B cell (primary cell): ENCODE results near the gene SKAP1. TPM values are rescaled to one million over a fixed set of nuclear protein-coding genes. Genes with fewer than 3 reads are reported as not detected.

ENCODE experiments used
- ATAC-seq: fragments of 200-7000 bp; cut with Tn5 transposase; one replicate; pipeline ENCODE4 v1.10.0; 2021; ENCODE audit warnings: low read depth, mild to moderate bottlenecking, moderate number of reproducible peaks, moderate library complexity
- CTCF ChIA-PET: fragments of 350-600 bp; sonication (Branson Sonifier 250); formaldehyde crosslinking; loops from one replicate; lab custom pipeline; 2021; ENCODE audit warnings: antibody characterized with exemption, inconsistent platforms; lab: Charles Lee
- POLR2A ChIA-PET: fragments of 350-600 bp; sonication (Branson Sonifier 250); formaldehyde crosslinking; loops from one replicate; lab custom pipeline; 2021; ENCODE audit warnings: antibody characterized with exemption; lab: Charles Lee
- DNase-seq: peaks from one replicate; pipeline ENCODE4 v3.0.0; 2013
- H2AFZ ChIP-seq: 2 replicates; pipeline ENCODE4 v1.6.1; 2012; ENCODE audit warnings: mild to moderate bottlenecking, low read depth, low read length; ENCODE audit not compliant: insufficient read depth, poor library complexity, severe bottlenecking
- H3K27ac ChIP-seq, 2 donors: 1 replicate in 1 of 2; 2 replicates in 1 of 2; pipeline ENCODE4 v1.5.1; 2012 to 2013; ENCODE audit warnings: low read length in 2 of 2, mild to moderate bottlenecking in 2 of 2, moderate library complexity in 1 of 2
- H3K27me3 ChIP-seq, 4 experiments: fragments of 200-600 bp in 1 of 4; sonication (generic) in 1 of 4; replicated peaks in 1 of 4; 1 replicate in 2 of 4; 2 replicates in 2 of 4; pipeline versions ENCODE4 v1.6.1 to v1.7.0; 2013 to 2016; ENCODE audit warnings: low read length in 3 of 4, mild to moderate bottlenecking in 2 of 4, mixed read lengths in 1 of 4, moderate library complexity in 1 of 4; ENCODE audit not compliant: insufficient read depth in 4 of 4, control insufficient read depth in 3 of 4; ENCODE audit errors: control extremely low read depth in 1 of 4
- H3K36me3 ChIP-seq, 2 experiments: replicated peaks in 1 of 2; 1 replicate in 1 of 2; 2 replicates in 1 of 2; pipeline versions ENCODE4 v1.6.1 to v1.7.1; 2013; ENCODE audit warnings: low read length in 1 of 2; ENCODE audit not compliant: insufficient read depth in 2 of 2, control insufficient read depth in 1 of 2; ENCODE audit errors: control extremely low read depth in 1 of 2, extremely low read depth in 1 of 2
- H3K4me1 ChIP-seq, 2 donors: fragments of 200-600 bp in 1 of 2; sonication (generic) in 1 of 2; 1 replicate in 1 of 2; 2 replicates in 1 of 2; pipeline versions ENCODE4 v1.5.1 to v1.6.1; 2013 to 2017; ENCODE audit warnings: low read length in 2 of 2; ENCODE audit not compliant: control insufficient read depth in 2 of 2, insufficient read depth in 2 of 2
- H3K4me2 ChIP-seq: replicated peaks from 2 replicates; pipeline ENCODE3; 2012; ENCODE audit warnings: mild to moderate bottlenecking, low read depth, low read length; ENCODE audit not compliant: poor library complexity, severe bottlenecking
- H3K4me3 ChIP-seq, 5 experiments: fragments of 200-600 bp in 1 of 5; sonication (generic) in 1 of 5; 1 replicate in 3 of 5; 2 replicates in 2 of 5; pipeline versions ENCODE4 v1.5.1 to v1.7.0; 2011 to 2016; ENCODE audit warnings: low read length in 4 of 5, mild to moderate bottlenecking in 4 of 5, low read depth in 2 of 5, control low read depth in 1 of 5, moderate library complexity in 1 of 5; ENCODE audit not compliant: insufficient read depth in 1 of 5; ENCODE audit errors: control extremely low read depth in 1 of 5, extremely low read depth in 1 of 5
- H3K79me2 ChIP-seq: fragments of 200-600 bp; sonication (generic); one replicate; pipeline ENCODE4 v1.6.0; 2016; ENCODE audit warnings: low read length; ENCODE audit not compliant: control insufficient read depth, insufficient read depth
- H3K9ac ChIP-seq: fragments of 200-600 bp; sonication (generic); 2 replicates; pipeline ENCODE4 v1.6.1; 2017; ENCODE audit warnings: mild to moderate bottlenecking, low read length, moderate library complexity
- H3K9me3 ChIP-seq, 3 donors: one replicate each; pipeline versions ENCODE4 v1.6.1 to v1.7.1; 2013; ENCODE audit warnings: low read length in 2 of 3; ENCODE audit not compliant: control insufficient read depth in 2 of 3, insufficient read depth in 1 of 3; ENCODE audit errors: control extremely low read depth in 1 of 3
- H4K20me1 ChIP-seq: 2 replicates; pipeline ENCODE4 v1.6.0; 2012; ENCODE audit warnings: mild to moderate bottlenecking, low read length; ENCODE audit not compliant: insufficient read depth, control insufficient read depth, poor library complexity, severe bottlenecking
- H3K27ac Mint-ChIP-seq: one replicate; pipeline ENCODE4 v1.8.0; 2021; ENCODE audit warnings: mixed read lengths
- H3K27me3 Mint-ChIP-seq: one replicate; pipeline ENCODE4 v1.8.0; 2021; ENCODE audit warnings: mixed read lengths
- H3K4me1 Mint-ChIP-seq: one replicate; pipeline ENCODE4 v1.8.0; 2021; ENCODE audit warnings: mixed read lengths
- H3K4me3 Mint-ChIP-seq: one replicate; pipeline ENCODE4 v1.8.0; 2021; ENCODE audit warnings: mixed read lengths
- H3K9me3 Mint-ChIP-seq: one replicate; pipeline ENCODE4 v1.8.0; 2022; ENCODE audit warnings: mixed read lengths; ENCODE audit not compliant: insufficient read depth
- CTCF ChIP-seq: fragments of 200-600 bp; IDR thresholded peaks from one replicate; pipeline ENCODE4 v1.8.0; 2022; ENCODE audit warnings: antibody characterized with exemption, mild to moderate bottlenecking
- EZH2 ChIP-seq: IDR thresholded peaks from 2 replicates; pipeline ENCODE4 v1.6.1; 2012; ENCODE audit warnings: borderline replicate concordance, low read depth, mild to moderate bottlenecking, moderate library complexity, low read length; ENCODE audit not compliant: insufficient read depth, poor library complexity, severe bottlenecking
- WGBS: methylation state at CpG from one replicate; pipeline ENCODE4 v1.1.5; 2013; ENCODE audit warnings: missing lambda C conversion rate; ENCODE audit not compliant: insufficient coverage; 5-methylcytosine and 5-hydroxymethylcytosine counted together
- intact Hi-C: fragments of 100-400 bp; cut with micrococcal nuclease; formaldehyde crosslinking; loops from one replicate; pipeline ENCODE4 v1.10.0; 2022
- polyA plus RNA-seq: library from polyadenylated mRNA; depleted of rRNA; stranded (reverse); fragments of >200 nt; gene quantifications from 2 replicates; pipeline ENCODE4 v1.2.3, GENCODE V29; 2012
- total RNA-seq, 2 donors: library from RNA; stranded (reverse); fragments of 120-200 nt in 1 of 2; gene quantifications; 1 replicate in 1 of 2; 2 replicates in 1 of 2; pipeline versions ENCODE4 v1.2.3 to v1.2.4, GENCODE V29; 2013 to 2022

The SKAP1 gene
- total and polyA plus RNA-seq, 2 donors (not counting 1 experiment from before 2014, with no cell fraction given) = 33.1 to 37.3 TPM

GRCh38 chr17:48148029-48148770 is 281.8 kb downstream of the SKAP1 start:
- no peak overlapping the region for H3K4me2 ChIP-seq
- no peak for ATAC-seq
- H3K9ac ChIP-seq = no peak overlapping the region
- no peaks in the 10 kb centered on the region for H3K79me2 ChIP-seq
- H3K9me3 ChIP-seq = no peaks in the 10 kb centered on the region
- H3K9me3 Mint-ChIP-seq = no peaks in the 10 kb centered on the region
- ChIA-PET CTCF (interaction anchor here (0.9 to 1.4 kb wide), 3 partner anchors 10 to 15 kb away, joined by 3 to 4 read pairs (median 3); no protein-coding TSS in a partner anchor), POLR2A (no interaction called here)
- H2AFZ ChIP-seq = no peak overlapping the region
- H3K36me3 ChIP-seq = peaks cover 0 to 11% of the 10 kb centered on the region in 2 experiments
- H3K4me1 ChIP-seq = no peaks in the 10 kb centered on the region
- no peak overlapping the region for H3K27ac ChIP-seq
- H4K20me1 ChIP-seq = no peaks in the 10 kb centered on the region
- peaks cover 3% of the 10 kb centered on the region for H3K4me1 Mint-ChIP-seq
- TF ChIP-seq CTCF (no peak), EZH2 (no peak)
- intact Hi-C loops = no loop called here
- no peak overlapping the region for H3K4me3 Mint-ChIP-seq
- no peak overlapping the region for H3K4me3 ChIP-seq
- no peak for DNase-seq
- 63% methylated on average over 9 of the region's 14 CpGs for WGBS
- H3K27me3 Mint-ChIP-seq = no peaks in the 10 kb centered on the region
- H3K27me3 ChIP-seq = no peaks in the 10 kb centered on the region
- H3K27ac Mint-ChIP-seq = no peak overlapping the region
